HCT116 (cell line): ENCODE measurements around the gene MSH3. TPM values are rescaled to one million over a fixed set of nuclear protein-coding genes. Genes with fewer than 3 reads are reported as not detected.

ENCODE experiments used
- ATAC-seq: fragments of 200-7000 bp; cut with Tn5 transposase; 2 replicates; pipeline ENCODE4 v1.9.1; 2020; ENCODE audit warnings: mild to moderate bottlenecking, moderate library complexity
- BruUV-seq: library from RNA; stranded (reverse); fragments of 400-500 nt; replicated peaks from 2 replicates; lab custom pipeline; 2021; lab: Mats Ljungman, UMichigan
- CTCF ChIA-PET: fragments of 300-600 bp; sonication (Branson Sonifier 250); formaldehyde crosslinking; loops from one replicate; lab custom pipeline; 2021; ENCODE audit warnings: antibody characterized with exemption; lab: Charles Lee
- POLR2A ChIA-PET: fragments of 300-600, 350-600 bp; sonication (Branson Sonifier 250); formaldehyde crosslinking; loops from one replicate; lab custom pipeline; 2021; ENCODE audit warnings: antibody characterized with exemption; lab: Charles Lee
- RAD21 ChIA-PET, 2 experiments: fragments of 300-600 bp; sonication (Branson Sonifier 250); formaldehyde crosslinking; loops; one replicate each; lab custom pipeline; 2023; ENCODE audit warnings: low total read pairs in 2 of 2; ENCODE audit not compliant: uncharacterized antibody in 2 of 2, unreplicated experiment in 2 of 2, low non-redundant PET in 1 of 2; lab: Charles Lee
- DNase-seq: peaks from one replicate; pipeline ENCODE4 v3.0.0-alpha.2; 2010; ENCODE audit warnings: low read depth, low spot score
- H2AFZ ChIP-seq: fragments of 200-600 bp; shearing (Covaris generic), sonication (generic); 2 replicates; pipeline ENCODE4 v1.6.1; 2017; ENCODE audit warnings: low read depth, mixed run types, mixed read lengths, antibody characterized with exemption, low read length; ENCODE audit not compliant: poor library complexity, severe bottlenecking
- H3K27ac ChIP-seq: 2 replicates; pipeline ENCODE4 v1.5.1; 2012; ENCODE audit warnings: low read depth, low read length
- H3K27me3 ChIP-seq: fragments of 200-600 bp; sonication (generic); 2 replicates; pipeline ENCODE4 v1.6.1; 2016; ENCODE audit warnings: mixed run types, low read length, mixed read lengths; ENCODE audit not compliant: insufficient read depth
- H3K36me3 ChIP-seq, 2 experiments: fragments of 200-500 bp in 1 of 2; fragments of 200-600 bp in 1 of 2; sonication (Bioruptor generic) in 1 of 2; sonication (generic) in 1 of 2; 2 replicates each; pipeline versions ENCODE4 v1.5.1 to v1.6.1; 2014 to 2016; ENCODE audit warnings: low read length in 2 of 2, inconsistent platforms in 1 of 2, mixed read lengths in 1 of 2, mixed run types in 1 of 2; ENCODE audit not compliant: insufficient read depth in 2 of 2, control insufficient read depth in 1 of 2
- H3K4me1 ChIP-seq, 2 experiments: fragments of 200-600 bp in 1 of 2; sonication (generic) in 1 of 2; 2 replicates each; pipeline versions ENCODE4 v1.5.1 to v1.6.1; 2012 to 2017; ENCODE audit warnings: low read length in 2 of 2, inconsistent platforms in 1 of 2, mild to moderate bottlenecking in 1 of 2, mixed read lengths in 1 of 2, mixed run types in 1 of 2, moderate library complexity in 1 of 2; ENCODE audit not compliant: insufficient read depth in 2 of 2, control insufficient read depth in 1 of 2
- H3K4me2 ChIP-seq: fragments of 200-600 bp; sonication (generic); 2 replicates; pipeline ENCODE4 v1.6.1; 2017; ENCODE audit warnings: mixed run types, low read length, mixed read lengths
- H3K4me3 ChIP-seq, 2 experiments: fragments of 200-600 bp in 1 of 2; sonication (generic) in 1 of 2; replicated peaks in 1 of 2; 2 replicates each; pipeline ENCODE4 v1.5.1; 2011 to 2016; ENCODE audit warnings: low read length in 2 of 2, control low read depth in 1 of 2, low read depth in 1 of 2, mild to moderate bottlenecking in 1 of 2, mixed read lengths in 1 of 2, mixed run types in 1 of 2
- H3K79me2 ChIP-seq: fragments of 200-600 bp; sonication (generic); 2 replicates; pipeline ENCODE4 v1.6.1; 2017; ENCODE audit warnings: mild to moderate bottlenecking, mixed run types, low read length, moderate library complexity, mixed read lengths; ENCODE audit not compliant: insufficient read depth
- H3K9ac ChIP-seq: fragments of 200-600 bp; sonication (generic); 2 replicates; pipeline ENCODE4 v1.6.1; 2016; ENCODE audit warnings: low read length, mixed read lengths
- H3K9me2 ChIP-seq: fragments of 200-600 bp; sonication (generic), shearing (Covaris generic); 2 replicates; pipeline ENCODE4 v1.6.1; 2017; ENCODE audit warnings: mixed run types, mild to moderate bottlenecking, moderate library complexity; ENCODE audit not compliant: insufficient read depth
- H3K9me3 ChIP-seq, 2 experiments: fragments of 200-500 bp in 1 of 2; fragments of 200-600 bp in 1 of 2; sonication (Bioruptor generic) in 1 of 2; sonication (generic) in 1 of 2; 2 replicates each; pipeline ENCODE4 v1.6.1; 2014 to 2017; ENCODE audit warnings: low read length in 2 of 2, mixed read lengths in 2 of 2, inconsistent platforms in 1 of 2, low read depth in 1 of 2, mild to moderate bottlenecking in 1 of 2, mixed run types in 1 of 2, moderate library complexity in 1 of 2; ENCODE audit not compliant: control insufficient read depth in 1 of 2, insufficient read depth in 1 of 2
- H4K20me1 ChIP-seq: fragments of 200-600 bp; sonication (generic), shearing (Covaris generic); 2 replicates; pipeline ENCODE4 v1.6.1; 2017; ENCODE audit warnings: mixed run types, mild to moderate bottlenecking, moderate library complexity; ENCODE audit not compliant: insufficient read depth
- ATF3 ChIP-seq: IDR thresholded peaks from 2 replicates; pipeline ENCODE4 v1.6.1; 2012
- CEBPB ChIP-seq: IDR thresholded peaks from 2 replicates; pipeline ENCODE4 v1.6.1; 2012; ENCODE audit warnings: low read depth
- CTCF ChIP-seq, 3 experiments: fragments of 200-600 bp in 1 of 3; sonication (generic) in 1 of 3; IDR thresholded peaks in 2 of 3; conservative IDR thresholded peaks in 1 of 3; 2 replicates each; pipeline ENCODE4 v1.5.1; 2012 to 2017; ENCODE audit warnings: low read depth in 2 of 3, low read length in 2 of 3, antibody characterized with exemption in 1 of 3, borderline replicate concordance in 1 of 3, control low read depth in 1 of 3, mild to moderate bottlenecking in 1 of 3, mixed read lengths in 1 of 3, mixed run types in 1 of 3, moderate library complexity in 1 of 3; ENCODE audit not compliant: insufficient read depth in 1 of 3
- EGR1 ChIP-seq: IDR thresholded peaks from 2 replicates; pipeline ENCODE4 v1.6.1; 2012; ENCODE audit warnings: low read depth
- ELF1 ChIP-seq: IDR thresholded peaks from 2 replicates; pipeline ENCODE4 v1.6.1; 2012; ENCODE audit warnings: low read depth, borderline replicate concordance
- EZH2 ChIP-seq: fragments of 200-600 bp; sonication (generic); IDR thresholded peaks from 2 replicates; pipeline ENCODE4 v1.6.1; 2017; ENCODE audit warnings: antibody characterized with exemption, mixed run types
- EZH2phosphoT487 ChIP-seq: fragments of 200-600 bp; IDR thresholded peaks from 2 replicates; pipeline ENCODE4 v1.6.1; 2018; ENCODE audit warnings: antibody characterized with exemption, borderline replicate concordance
- FOSL1 ChIP-seq: IDR thresholded peaks from 2 replicates; pipeline ENCODE4 v1.6.1; 2012; ENCODE audit warnings: low read depth
- JUND ChIP-seq: IDR thresholded peaks from 2 replicates; pipeline ENCODE4 v1.6.1; 2012
- MAX ChIP-seq: IDR thresholded peaks from 2 replicates; pipeline ENCODE4 v1.6.1; 2012
- POLR2AphosphoS5 ChIP-seq: IDR thresholded peaks from 2 replicates; pipeline ENCODE4 v1.6.1; 2011; ENCODE audit warnings: mild to moderate bottlenecking, low read depth, low read length, moderate library complexity
- REST ChIP-seq: IDR thresholded peaks from 2 replicates; pipeline ENCODE4 v1.6.1; 2012; ENCODE audit warnings: low read depth
- SRF ChIP-seq: IDR thresholded peaks from 2 replicates; pipeline ENCODE4 v1.6.1; 2012; ENCODE audit warnings: low read depth
- YY1 ChIP-seq: IDR thresholded peaks from 2 replicates; pipeline ENCODE4 v1.6.1; 2011; ENCODE audit warnings: low read length, low read depth, moderate library complexity, mild to moderate bottlenecking; ENCODE audit not compliant: insufficient replicate concordance; ENCODE audit errors: extremely low read depth
- ZBTB33 ChIP-seq: IDR thresholded peaks from 2 replicates; pipeline ENCODE4 v1.6.1; 2011; ENCODE audit warnings: mild to moderate bottlenecking, low read length, moderate library complexity; ENCODE audit not compliant: insufficient replicate concordance; ENCODE audit errors: extremely low read depth
- ZFX ChIP-seq: fragments of 450-650 bp; IDR thresholded peaks from 2 replicates; pipeline ENCODE4 v1.6.1; 2017
- ZNF274 ChIP-seq: fragments of 200-500 bp; sonication (Bioruptor generic); IDR thresholded peaks from 2 replicates; pipeline ENCODE4 v1.6.1; 2014; ENCODE audit warnings: mild to moderate bottlenecking, low read depth, low read length, inconsistent platforms
- intact Hi-C: fragments of 100-400 bp; cut with micrococcal nuclease; formaldehyde crosslinking; loops from 2 replicates; pipeline ENCODE4 v1.10.0; 2022
- total RNA-seq: library from RNA; stranded (reverse); gene quantifications from one replicate; pipeline ENCODE4 v1.2.1, GENCODE V29; 2021; ENCODE audit not compliant: unreplicated experiment

The MSH3 gene
- total RNA-seq, 1 experiment from 2014 or later, result 4.9 TPM

GRCh38 chr5:80701597-80701996, 47.1 kb downstream of the MSH3 start:
- no peaks in the 10 kb centered on the region for H4K20me1 ChIP-seq
- TF ChIP-seq ZBTB33 (no peak), CEBPB (no peak), POLR2AphosphoS5 (no peak), ZNF274 (no peak), EZH2phosphoT487 (no peak), CTCF (IDR thresholded peaks at IDR 0.05 in 2 of 3, conservative IDR thresholded peaks at IDR 0.05 in 1 of 3; ENCODE audit: borderline replicate concordance in 1 of 3, insufficient read depth in 1 of 3, low read depth in 2 of 3, low read length in 2 of 3) (no peak), SRF (no peak), FOSL1 (no peak), ELF1 (no peak), ATF3 (no peak), EGR1 (no peak), ZFX (no peak), EZH2 (no peak), MAX (no peak), YY1 (no peak), JUND (no peak), REST (no peak)
- TF ChIP-seq, all 23 proteins: peak for 0
- Histone ChIP-seq H2AFZ (no peak overlapping the region), H3K4me3 (no peak overlapping the region), H3K4me2 (no peak overlapping the region), H3K4me1 (no peaks in the 10 kb centered on the region), H3K27me3 (no peaks in the 10 kb centered on the region), H3K9ac (no peak overlapping the region), H3K9me3 (no peaks in the 10 kb centered on the region), H3K79me2 (no peaks in the 10 kb centered on the region), H3K27ac (no peak overlapping the region), H3K36me3 (no peaks in the 10 kb centered on the region), H3K9me2 (no peaks in the 10 kb centered on the region)
- CTCF ChIA-PET, result no interaction called here
- no TSS peak for BruUV-seq
- intact Hi-C loops, result no loop called here
- ATAC-seq (no peak), DNase-seq (no peak)
- RAD21 ChIA-PET, result no interaction called here
- POLR2A ChIA-PET, result no interaction called here
